SU-DHL-6 (cell line): ENCODE results near the gene PITX3.

Experiments used
- H2AFZ ChIP-seq: fragments of 200-600 bp; sonication (generic); 2 replicates; pipeline ENCODE4 v1.6.1; 2014; ENCODE audit warnings: low read depth, mild to moderate bottlenecking, moderate library complexity, mixed read lengths, antibody characterized with exemption, low read length; ENCODE audit not compliant: severe bottlenecking
- H3F3A ChIP-seq: fragments of 200-600 bp; shearing (Covaris generic); 2 replicates; pipeline ENCODE4 v1.6.0; 2016; ENCODE audit warnings: antibody characterized with exemption, mild to moderate bottlenecking; ENCODE audit not compliant: insufficient read depth
- H3K27ac ChIP-seq: fragments of 200-600 bp; sonication (generic); 2 replicates; pipeline ENCODE4 v1.5.1; 2016; ENCODE audit warnings: low read depth, mild to moderate bottlenecking, low read length, moderate library complexity, mixed read lengths
- H3K27me3 ChIP-seq: fragments of 200-600 bp; sonication (generic), shearing (Covaris generic); 2 replicates; pipeline ENCODE4 v1.6.0; 2014; ENCODE audit warnings: mild to moderate bottlenecking, low read length
- H3K36me3 ChIP-seq: fragments of 200-600 bp; sonication (generic); 2 replicates; pipeline ENCODE4 v1.6.1; 2014; ENCODE audit warnings: mild to moderate bottlenecking, low read length, mixed read lengths
- H3K4me2 ChIP-seq: fragments of 300-600, 200-600 bp; shearing (Covaris generic), sonication (generic); 2 replicates; pipeline ENCODE4 v1.6.0; 2014; ENCODE audit warnings: low read length, low read depth, mild to moderate bottlenecking; ENCODE audit not compliant: poor library complexity, severe bottlenecking
- H3K4me3 ChIP-seq: fragments of 200-600 bp; sonication (generic); 2 replicates; pipeline ENCODE4 v1.5.1; 2014; ENCODE audit warnings: antibody characterized with exemption, low read length, mild to moderate bottlenecking, mixed read lengths; ENCODE audit not compliant: insufficient read depth, poor library complexity, severe bottlenecking
- H3K79me2 ChIP-seq: fragments of 200-600 bp; sonication (generic); 2 replicates; pipeline ENCODE4 v1.6.1; 2014; ENCODE audit warnings: mild to moderate bottlenecking, low read length, moderate library complexity; ENCODE audit not compliant: insufficient read depth
- H3K9ac ChIP-seq: fragments of 200-600 bp; sonication (generic); 2 replicates; pipeline ENCODE4 v1.7.0; 2014; ENCODE audit warnings: mild to moderate bottlenecking, low read length
- H3K9me2 ChIP-seq: fragments of 200-600 bp; sonication (generic); replicated peaks from 2 replicates; pipeline ENCODE4 v1.6.1; 2014; ENCODE audit warnings: low read length; ENCODE audit not compliant: insufficient read depth
- H3K9me3 ChIP-seq: fragments of 200-600 bp; sonication (generic); 2 replicates; pipeline ENCODE4 v1.6.1; 2014; ENCODE audit warnings: low read length, mixed read lengths; ENCODE audit not compliant: insufficient read depth
- H4K20me1 ChIP-seq: fragments of 200-600 bp; sonication (generic); 2 replicates; pipeline ENCODE4 v1.6.1; 2014; ENCODE audit warnings: low read depth, mild to moderate bottlenecking, antibody characterized with exemption, low read length, moderate library complexity, mixed read lengths
- EZH2phosphoT487 ChIP-seq: fragments of 200-600 bp; sonication (generic), shearing (Covaris generic); conservative IDR thresholded peaks from 2 replicates; pipeline ENCODE4 v1.6.1; 2018; ENCODE audit warnings: mild to moderate bottlenecking, antibody characterized with exemption, low read length, moderate library complexity, mixed read lengths
- TF ChIP-seq, protein P1 (sequence below): fragments of 200-600 bp; sonication (generic); IDR thresholded peaks from one replicate; pipeline ENCODE4 v1.5.1; 2017; ENCODE audit warnings: antibody characterized with exemption, mild to moderate bottlenecking, low read length, moderate library complexity; ENCODE audit not compliant: insufficient read depth, poor library complexity, severe bottlenecking

Gene PITX3

DNA sequence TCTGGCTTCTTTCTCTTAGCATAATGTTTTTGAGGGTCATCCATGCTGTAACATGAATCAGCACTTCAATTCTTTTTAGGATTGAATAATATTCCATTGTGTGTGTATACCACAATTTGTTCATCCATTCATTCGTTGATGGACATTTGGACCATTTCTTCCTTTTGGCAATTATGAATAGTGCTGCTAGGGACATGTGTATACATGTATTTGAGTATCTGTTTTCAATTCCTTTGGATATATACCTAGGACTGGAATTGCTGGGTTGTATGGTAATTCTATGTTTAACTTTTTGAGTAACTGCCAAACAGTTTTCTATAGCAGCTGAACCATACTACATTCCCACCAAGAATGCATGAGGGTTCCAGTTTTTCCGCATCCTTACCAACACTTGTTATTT lies 43.2 kb upstream of the PITX3 start:
- H4K20me1 ChIP-seq, result no peaks in the 10 kb centered on the region
- H3K27ac ChIP-seq, result no peak overlapping the region
- peaks cover 3% of the 10 kb centered on the region; the same call in 1 of the 2 replicates for H3K36me3 ChIP-seq
- H3K4me2 ChIP-seq, result no peak overlapping the region
- no peak for TF ChIP-seq EZH2phosphoT487
- TF ChIP-seq, protein P1, sequence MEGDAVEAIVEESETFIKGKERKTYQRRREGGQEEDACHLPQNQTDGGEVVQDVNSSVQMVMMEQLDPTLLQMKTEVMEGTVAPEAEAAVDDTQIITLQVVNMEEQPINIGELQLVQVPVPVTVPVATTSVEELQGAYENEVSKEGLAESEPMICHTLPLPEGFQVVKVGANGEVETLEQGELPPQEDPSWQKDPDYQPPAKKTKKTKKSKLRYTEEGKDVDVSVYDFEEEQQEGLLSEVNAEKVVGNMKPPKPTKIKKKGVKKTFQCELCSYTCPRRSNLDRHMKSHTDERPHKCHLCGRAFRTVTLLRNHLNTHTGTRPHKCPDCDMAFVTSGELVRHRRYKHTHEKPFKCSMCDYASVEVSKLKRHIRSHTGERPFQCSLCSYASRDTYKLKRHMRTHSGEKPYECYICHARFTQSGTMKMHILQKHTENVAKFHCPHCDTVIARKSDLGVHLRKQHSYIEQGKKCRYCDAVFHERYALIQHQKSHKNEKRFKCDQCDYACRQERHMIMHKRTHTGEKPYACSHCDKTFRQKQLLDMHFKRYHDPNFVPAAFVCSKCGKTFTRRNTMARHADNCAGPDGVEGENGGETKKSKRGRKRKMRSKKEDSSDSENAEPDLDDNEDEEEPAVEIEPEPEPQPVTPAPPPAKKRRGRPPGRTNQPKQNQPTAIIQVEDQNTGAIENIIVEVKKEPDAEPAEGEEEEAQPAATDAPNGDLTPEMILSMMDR, result no peak
- H3K4me3 ChIP-seq, result no peak overlapping the region
- H2AFZ ChIP-seq, result no peak overlapping the region
- no peak overlapping the region for H3K9ac ChIP-seq
- H3F3A ChIP-seq, result no peaks in the 10 kb centered on the region
- H3K9me2 ChIP-seq, result no peaks in the 10 kb centered on the region
- no peaks in the 10 kb centered on the region for H3K9me3 ChIP-seq
- H3K79me2 ChIP-seq, result peaks cover 55% of the 10 kb centered on the region
- H3K27me3 ChIP-seq, result no peaks in the 10 kb centered on the region

DNA sequence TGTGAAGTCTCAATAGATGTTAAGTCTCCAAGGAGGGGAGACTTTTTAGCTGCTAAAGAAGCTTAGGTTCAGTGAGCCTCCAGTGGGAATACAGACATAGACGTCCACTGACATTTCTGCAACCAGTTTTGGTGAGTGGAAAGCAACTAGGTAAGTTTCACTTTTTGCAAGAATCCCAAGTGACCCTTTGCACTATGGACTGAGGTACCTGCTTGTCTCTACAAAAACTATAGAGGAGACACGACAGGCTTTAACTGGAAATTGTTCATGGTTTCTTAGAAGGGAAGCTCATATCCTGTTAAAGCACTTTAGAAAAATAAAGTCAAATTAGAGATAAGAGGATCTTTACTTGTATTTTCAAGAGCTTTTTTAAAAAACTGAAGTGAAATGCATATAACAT lies 42.6 kb upstream of the PITX3 start:
- H3K36me3 ChIP-seq, result peaks cover 3% of the 10 kb centered on the region; the same call in 1 of the 2 replicates
- no peak overlapping the region for H3K4me2 ChIP-seq
- no peaks in the 10 kb centered on the region for H3K9me3 ChIP-seq
- H3F3A ChIP-seq, result no peaks in the 10 kb centered on the region
- no peaks in the 10 kb centered on the region for H3K27me3 ChIP-seq
- no peak for TF ChIP-seq EZH2phosphoT487
- TF ChIP-seq, protein P1, result no peak
- no peaks in the 10 kb centered on the region for H3K9me2 ChIP-seq
- H3K27ac ChIP-seq, result no peak overlapping the region
- H4K20me1 ChIP-seq, result no peaks in the 10 kb centered on the region
- no peak overlapping the region for H2AFZ ChIP-seq
- peaks cover 56% of the 10 kb centered on the region for H3K79me2 ChIP-seq
- H3K4me3 ChIP-seq, result no peak overlapping the region
- no peak overlapping the region for H3K9ac ChIP-seq

DNA sequence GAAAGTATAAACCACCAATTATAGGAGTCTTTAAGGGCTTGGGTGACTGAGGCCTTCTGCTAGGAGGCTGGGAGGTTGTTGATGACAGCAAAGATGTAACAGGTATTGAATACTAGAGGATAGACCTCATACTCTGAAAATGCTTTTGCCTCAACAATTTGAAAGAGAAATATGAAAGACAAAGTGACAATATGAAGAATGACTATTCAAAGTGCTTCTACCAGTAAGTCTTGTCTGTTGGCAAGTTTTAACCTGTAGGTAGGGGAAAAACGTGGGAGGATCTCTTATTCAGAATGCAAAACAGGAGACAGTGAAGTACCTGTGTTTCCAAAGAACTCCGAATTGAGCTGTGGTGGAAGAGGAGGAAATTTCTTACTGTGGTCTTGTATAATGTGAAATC lies 42.2 kb upstream of the PITX3 start:
- peaks cover 3% of the 10 kb centered on the region; the same call in 1 of the 2 replicates for H3K36me3 ChIP-seq
- no peaks in the 10 kb centered on the region for H3K9me2 ChIP-seq
- H3F3A ChIP-seq, result no peaks in the 10 kb centered on the region
- 0 out of 2 replicates have a peak, but pooled peaks cover 2% of the 10 kb centered on the region for H4K20me1 ChIP-seq
- H3K9ac ChIP-seq, result no peak overlapping the region
- no peak overlapping the region for H3K27ac ChIP-seq
- H3K4me2 ChIP-seq, result no peak overlapping the region
- H3K79me2 ChIP-seq, result peaks cover 60% of the 10 kb centered on the region
- TF ChIP-seq, protein P1, result no peak
- no peak for TF ChIP-seq EZH2phosphoT487
- H3K9me3 ChIP-seq, result no peaks in the 10 kb centered on the region
- H3K4me3 ChIP-seq, result no peak overlapping the region
- no peaks in the 10 kb centered on the region for H3K27me3 ChIP-seq
- H2AFZ ChIP-seq, result no peak overlapping the region

DNA sequence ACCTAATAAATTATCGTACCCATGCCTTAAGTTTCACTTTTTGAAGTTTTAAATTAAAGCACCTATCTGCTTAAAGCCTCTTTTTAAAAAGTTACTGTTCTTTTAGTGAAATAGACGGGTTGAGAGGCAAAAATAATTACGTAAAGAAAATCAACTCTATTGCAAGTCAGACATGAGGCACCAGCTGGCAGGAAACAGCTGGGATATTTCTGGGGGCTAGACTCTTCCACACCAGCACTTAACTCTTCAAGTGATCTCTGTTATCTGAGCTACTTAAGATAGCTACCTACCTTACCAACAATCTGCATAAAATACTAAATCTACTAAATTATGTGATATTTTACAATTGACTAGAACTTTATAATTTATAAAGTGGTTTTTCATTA lies 39.8 kb upstream of the PITX3 start:
- H2AFZ ChIP-seq, result no peak overlapping the region
- H3K27ac ChIP-seq, result no peak overlapping the region
- H3K9me3 ChIP-seq, result no peaks in the 10 kb centered on the region
- TF ChIP-seq EZH2phosphoT487, result no peak
- TF ChIP-seq, protein P1, result no peak
- H3K36me3 ChIP-seq, result peaks cover 3% of the 10 kb centered on the region; the same call in 1 of the 2 replicates
- H3K79me2 ChIP-seq, result peaks cover 54% of the 10 kb centered on the region
- no peak overlapping the region for H3K4me2 ChIP-seq
- no peak overlapping the region for H3K9ac ChIP-seq
- no peak overlapping the region for H3K4me3 ChIP-seq
- H3K27me3 ChIP-seq, result no peaks in the 10 kb centered on the region
- H3F3A ChIP-seq, result no peaks in the 10 kb centered on the region
- no peaks in the 10 kb centered on the region for H3K9me2 ChIP-seq
- 0 out of 2 replicates have a peak, but pooled peaks cover 5% of the 10 kb centered on the region for H4K20me1 ChIP-seq
